GM18858 (cell line): Measurements from ENCODE around the gene KDM4F.

Experiments
- ATAC-seq: cut with Tn5 transposase; IDR thresholded peaks from one replicate; pipeline ENCODE4 v1.9.1; 2021; ENCODE audit not compliant: unreplicated experiment

Gene KDM4F

GRCh38 chr11:95059046-95059445 lies 9.8 kb downstream of the KDM4F start:
- ATAC-seq: no peak

DNA sequence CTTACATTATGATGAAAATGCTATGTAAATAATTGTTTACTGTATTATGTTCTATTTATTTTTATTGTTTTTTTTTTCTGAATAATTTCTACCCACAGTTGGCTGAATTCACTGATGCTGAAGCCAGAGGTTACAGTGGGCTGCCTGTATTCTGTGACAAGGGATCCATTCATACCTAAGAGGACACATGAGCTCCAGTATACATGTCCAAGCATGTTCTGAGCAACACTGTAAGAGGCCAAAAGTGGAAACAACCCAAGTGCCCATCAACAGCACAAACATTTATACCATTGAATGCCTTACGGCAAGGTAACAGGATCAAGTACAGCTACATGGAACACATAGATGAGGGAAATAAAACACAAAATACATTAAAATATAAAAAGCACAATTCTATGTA lies 16.1 kb downstream of the KDM4F start:
- ATAC-seq: no peak

DNA sequence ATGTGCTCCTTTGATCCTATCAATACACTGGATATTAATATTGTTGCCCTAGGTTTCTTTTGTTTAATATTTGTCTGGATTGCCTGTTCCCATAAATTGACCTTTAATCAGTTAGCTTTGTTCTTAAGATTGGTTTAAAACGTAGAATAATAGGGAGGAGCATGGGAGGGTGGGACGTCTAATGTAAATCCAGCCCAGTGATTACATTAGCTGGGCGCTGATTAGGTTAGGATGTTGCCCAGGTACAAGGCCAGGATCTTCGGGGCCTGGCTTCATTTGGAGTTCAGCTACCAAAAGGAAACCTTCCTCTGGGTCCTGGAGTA lies 17.5 kb downstream of the KDM4F start, which contains the start of gene SRSF8:
TSS of gene SRSF8 (plus strand) at position 204 of the 323 bp plus-strand sequence. CDS start 308 bp downstream, outside the sequence.
- peak; percentile 33 for ATAC-seq

DNA sequence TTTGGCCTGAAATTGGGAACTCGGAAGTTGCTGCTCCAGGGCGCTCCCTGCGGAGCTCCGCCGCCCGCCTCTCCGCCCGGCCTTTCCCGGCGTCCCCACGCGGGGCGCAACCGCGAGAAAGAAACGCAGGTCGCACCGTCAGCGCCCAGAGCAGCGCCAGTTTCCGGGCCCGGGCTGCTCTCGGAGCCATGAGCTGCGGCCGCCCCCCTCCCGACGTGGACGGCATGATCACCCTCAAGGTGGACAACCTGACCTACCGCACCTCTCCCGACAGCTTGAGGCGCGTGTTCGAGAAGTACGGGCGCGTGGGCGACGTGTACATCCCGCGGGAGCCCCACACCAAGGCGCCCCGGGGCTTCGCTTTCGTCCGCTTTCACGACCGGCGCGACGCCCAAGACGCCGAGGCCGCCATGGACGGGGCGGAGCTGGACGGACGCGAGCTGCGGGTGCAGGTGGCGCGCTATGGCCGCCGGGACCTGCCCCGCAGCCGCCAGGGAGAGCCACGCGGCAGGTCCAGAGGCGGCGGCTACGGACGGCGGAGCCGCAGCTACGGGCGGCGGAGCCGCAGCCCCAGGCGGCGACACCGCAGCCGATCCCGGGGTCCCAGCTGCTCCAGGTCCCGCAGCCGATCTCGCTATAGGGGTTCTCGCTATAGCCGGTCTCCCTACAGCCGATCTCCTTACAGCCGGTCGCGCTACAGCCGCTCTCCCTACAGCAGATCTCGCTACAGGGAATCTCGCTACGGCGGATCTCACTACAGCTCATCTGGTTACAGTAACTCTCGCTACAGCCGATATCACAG lies 18.0 kb downstream of the KDM4F start:
- peak; percentile 39 for ATAC-seq

DNA sequence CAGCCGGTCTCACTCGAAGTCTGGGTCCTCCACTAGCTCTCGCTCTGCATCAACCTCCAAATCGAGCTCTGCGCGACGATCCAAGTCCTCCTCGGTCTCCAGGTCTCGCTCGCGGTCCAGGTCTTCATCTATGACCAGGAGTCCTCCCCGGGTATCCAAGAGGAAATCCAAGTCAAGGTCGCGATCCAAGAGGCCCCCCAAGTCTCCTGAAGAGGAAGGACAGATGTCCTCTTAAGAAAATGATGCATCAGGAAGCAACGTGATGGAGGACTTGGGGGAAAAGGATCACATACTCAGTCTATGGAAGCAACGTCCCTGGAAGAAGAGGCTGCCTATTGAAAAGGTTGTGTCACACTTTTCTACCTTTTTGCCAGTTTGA lies 18.6 kb downstream of the KDM4F start:
- ATAC-seq: no peak

DNA sequence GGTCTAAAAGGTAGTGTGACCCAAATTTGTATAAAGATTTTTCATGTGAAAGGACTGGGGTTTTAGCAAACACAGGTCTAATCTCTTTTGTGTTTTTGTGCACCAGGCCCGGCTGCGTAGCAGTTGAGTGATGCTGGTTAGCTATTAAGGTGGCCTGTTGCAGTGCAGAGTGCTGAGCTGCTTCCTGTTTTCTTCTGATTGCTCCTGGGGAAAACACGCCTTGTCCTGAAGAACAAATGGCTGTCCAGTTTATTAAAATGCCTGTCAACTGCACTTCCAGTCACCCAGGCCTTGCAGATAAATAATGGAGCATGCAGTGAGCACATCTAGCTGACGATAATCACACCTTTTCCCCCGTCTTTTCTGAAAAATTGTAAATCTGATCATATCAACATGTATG lies 19.3 kb downstream of the KDM4F start:
- peak; percentile 71 for ATAC-seq

GRCh38 chr11:95070471-95070870 lies 21.2 kb downstream of the KDM4F start:
- no peak for ATAC-seq

- no peak for ATAC-seq
Observed at GRCh38 chr11:95072948-95073347, 23.7 kb downstream of the KDM4F start.

GRCh38 chr11:95074792-95075563 lies 25.8 kb downstream of the KDM4F start:
- no peak for ATAC-seq

DNA sequence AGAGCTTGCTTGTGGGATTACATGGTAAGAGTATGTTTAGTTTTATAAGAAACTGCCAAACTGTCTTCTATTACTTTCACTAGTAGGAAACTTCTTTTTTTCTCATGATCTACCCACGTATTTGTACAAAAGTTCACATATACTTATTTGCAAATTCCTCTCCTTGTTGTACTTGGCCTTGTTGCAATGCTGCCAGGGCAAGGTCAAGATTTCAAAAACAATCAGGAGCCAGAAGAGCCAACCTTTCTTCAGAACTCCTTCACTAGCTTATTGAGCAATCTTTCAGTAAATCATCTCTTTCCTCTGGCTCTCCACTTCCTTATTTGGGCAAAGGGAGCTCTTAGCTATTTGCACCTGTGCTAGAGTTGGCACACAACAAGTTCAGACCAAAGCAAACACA lies 27.2 kb downstream of the KDM4F start:
- ATAC-seq: peak; percentile 45

DNA sequence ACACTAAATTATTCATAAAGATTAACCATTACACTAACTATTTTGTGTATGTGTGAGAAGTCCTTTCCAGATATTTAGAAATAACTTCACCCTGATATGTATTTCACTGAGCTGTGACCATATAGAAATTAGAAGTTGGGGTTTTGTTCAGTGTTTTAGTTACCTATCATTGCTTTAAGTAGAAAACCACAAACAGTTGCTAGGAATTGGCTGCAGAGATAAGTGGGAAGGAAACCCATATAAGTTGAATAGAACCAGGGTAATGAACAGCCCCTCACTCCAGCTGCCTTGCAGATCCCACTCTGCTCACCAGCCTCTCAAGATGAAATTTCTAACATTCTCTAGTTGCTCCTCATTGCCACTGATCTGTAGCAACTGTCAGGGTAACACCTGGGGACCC lies 27.8 kb downstream of the KDM4F start:
- ATAC-seq: no peak

GRCh38 chr11:95078526-95078925 lies 29.3 kb downstream of the KDM4F start:
- ATAC-seq: no peak

- ATAC-seq: no peak
Observed at GRCh38 chr11:95081010-95081409, 31.8 kb downstream of the KDM4F start.

GRCh38 chr11:95081412-95081811 lies 32.2 kb downstream of the KDM4F start:
- no peak for ATAC-seq

- ATAC-seq: no peak
Observed at GRCh38 chr11:95082576-95083001, 33.4 kb downstream of the KDM4F start.

DNA sequence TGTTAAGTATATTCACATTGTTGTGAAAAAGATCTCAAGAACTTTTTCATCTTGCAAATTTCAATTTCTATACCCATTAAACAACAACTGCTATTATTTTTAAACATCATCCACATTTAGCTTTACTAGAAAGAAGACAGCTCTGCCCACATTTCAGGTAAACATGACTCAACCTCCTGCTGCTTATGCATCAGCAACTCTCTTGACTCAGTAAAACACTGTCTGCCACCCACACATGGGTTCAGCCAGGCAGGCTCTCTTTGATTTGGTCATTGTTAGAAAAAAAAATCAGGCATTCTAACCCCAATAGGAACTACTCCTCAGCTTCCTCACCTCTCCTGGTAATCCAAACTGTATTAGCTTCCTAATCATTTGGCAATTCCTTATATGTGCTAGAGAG lies 35.3 kb downstream of the KDM4F start:
- peak; percentile 54 for ATAC-seq

- ATAC-seq: no peak
Observed at GRCh38 chr11:95085117-95085816, 36.0 kb downstream of the KDM4F start.

- no peak for ATAC-seq
Observed at GRCh38 chr11:95086151-95086550, 36.9 kb downstream of the KDM4F start.

GRCh38 chr11:95086836-95087570 lies 37.8 kb downstream of the KDM4F start:
- no peak for ATAC-seq

DNA sequence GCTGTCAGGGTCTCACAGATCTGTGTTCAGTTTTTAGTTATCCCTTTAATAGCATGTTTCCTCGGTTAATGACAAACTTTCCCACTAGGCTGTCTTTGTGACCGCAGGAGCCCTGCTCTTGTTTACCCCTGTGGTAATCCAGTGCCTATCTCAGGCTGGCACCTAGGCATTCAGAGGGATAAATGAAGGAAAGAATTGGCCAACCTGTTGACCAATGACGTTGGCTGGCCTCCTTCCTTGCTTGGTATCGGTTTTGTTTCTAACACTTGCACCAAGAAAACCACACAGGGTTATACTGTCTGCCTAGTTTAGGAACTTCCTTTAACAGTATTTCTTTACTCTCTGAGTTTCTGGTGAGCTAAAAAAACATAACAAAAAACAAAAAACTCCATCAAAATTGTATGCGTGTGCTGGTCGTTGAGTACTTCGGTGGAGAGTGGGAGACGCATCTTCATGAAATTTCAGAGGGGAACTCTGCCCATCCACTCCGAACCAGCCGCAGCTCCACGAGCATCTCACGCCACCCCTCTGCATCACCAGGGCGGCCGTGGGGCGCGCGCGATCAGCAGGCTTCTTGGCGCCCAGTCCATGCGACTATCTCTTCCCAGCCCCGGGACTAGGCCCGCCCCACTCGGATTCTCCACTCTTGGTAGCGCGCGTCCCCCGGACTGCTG lies 39.9 kb downstream of the KDM4F start:
- peak; percentile 29 for ATAC-seq
